GM21381 (cell line): ENCODE measurements around the gene SACS.

Source experiments
- ATAC-seq: cut with Tn5 transposase; IDR thresholded peaks from one replicate; pipeline ENCODE4 v1.9.1; 2021; ENCODE audit warnings: mild to moderate bottlenecking, moderate library complexity; ENCODE audit not compliant: unreplicated experiment

Gene SACS

DNA sequence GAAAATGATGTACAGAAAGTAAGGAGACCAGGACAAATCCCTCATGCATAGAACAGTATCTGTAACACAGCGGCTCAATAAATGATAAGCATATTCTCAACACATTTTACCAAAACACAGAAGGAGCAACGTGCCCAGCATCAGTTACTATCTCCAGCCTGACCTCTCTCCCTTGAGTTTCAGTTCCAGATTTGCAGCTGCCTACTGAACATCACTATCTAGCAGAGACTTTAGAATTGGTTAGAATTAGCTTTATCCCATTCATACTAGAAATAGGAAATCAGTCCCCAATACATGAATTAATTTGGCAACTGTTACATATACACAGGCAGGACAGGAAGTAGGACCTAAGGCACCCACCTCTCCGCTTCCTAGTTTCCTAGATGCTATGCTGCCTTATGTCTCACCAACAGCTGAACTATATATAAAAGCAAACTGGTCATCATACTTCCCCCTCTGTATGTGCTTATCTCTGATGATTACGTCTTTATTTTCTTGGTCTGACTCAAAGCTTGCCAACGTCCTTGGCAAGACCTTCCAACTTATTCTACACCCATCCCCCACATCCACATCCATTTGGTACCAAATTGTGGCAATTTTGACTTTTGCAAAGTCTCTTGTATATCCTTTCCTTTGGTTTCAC lies 61.1 kb downstream of the SACS start:
- no peak for ATAC-seq

DNA sequence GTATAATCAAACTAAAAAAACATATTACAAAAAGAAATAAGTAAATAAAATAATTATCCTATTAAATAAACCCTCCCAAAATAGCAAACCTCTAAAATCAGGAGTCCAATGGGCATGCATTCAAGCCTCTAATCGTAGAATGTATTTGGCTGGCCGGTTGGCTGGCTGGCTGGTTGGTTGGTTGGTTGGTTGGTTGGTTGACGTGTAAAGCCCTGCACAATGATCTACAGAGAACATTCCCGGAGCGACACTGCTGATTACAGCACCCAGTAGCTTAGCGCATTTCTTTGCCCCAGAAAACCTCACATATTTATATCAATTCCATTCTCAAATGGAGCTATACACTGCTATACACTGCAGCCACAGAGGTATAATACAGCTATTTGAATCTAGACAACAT lies 65.6 kb downstream of the SACS start:
- ATAC-seq, result no peak

DNA sequence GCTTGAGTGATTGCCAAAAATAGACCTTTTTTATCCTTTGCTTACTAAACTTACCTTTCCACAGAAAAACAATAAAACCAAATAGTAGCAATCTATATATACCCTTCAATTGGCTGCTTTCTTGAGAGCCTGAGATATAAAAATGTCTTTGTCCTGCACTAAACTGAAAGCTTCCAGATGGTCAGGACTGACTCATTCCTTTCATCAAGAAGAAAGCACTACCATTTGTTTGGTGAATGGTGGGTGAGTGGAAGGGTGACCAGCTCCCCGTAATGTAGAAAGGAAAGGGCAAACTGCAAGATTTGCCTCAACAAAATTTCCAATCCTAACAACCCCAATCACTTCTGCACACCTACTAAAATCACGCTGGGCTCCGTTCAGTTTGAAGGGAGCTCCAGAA lies 67.8 kb downstream of the SACS start:
- ATAC-seq, result no peak

DNA sequence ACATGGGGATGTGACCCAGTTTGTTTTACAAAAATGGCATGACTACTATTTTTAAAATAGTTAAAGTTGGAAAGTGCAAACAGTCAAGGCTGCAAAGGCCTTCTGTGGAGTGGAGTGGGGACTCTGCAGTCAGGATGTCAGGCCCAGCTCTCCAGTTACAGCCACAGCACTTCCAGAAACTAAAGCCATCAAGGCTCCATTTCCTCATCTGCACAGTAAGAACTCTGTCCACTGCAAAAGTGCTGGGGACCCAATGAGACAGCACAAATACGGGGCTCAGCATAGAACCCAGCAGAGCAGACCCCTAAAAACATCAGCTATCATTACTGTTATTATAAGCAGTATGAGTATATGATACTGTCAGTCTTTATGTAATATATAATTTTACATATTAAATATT lies 73.6 kb downstream of the SACS start:
- ATAC-seq, result no peak

DNA sequence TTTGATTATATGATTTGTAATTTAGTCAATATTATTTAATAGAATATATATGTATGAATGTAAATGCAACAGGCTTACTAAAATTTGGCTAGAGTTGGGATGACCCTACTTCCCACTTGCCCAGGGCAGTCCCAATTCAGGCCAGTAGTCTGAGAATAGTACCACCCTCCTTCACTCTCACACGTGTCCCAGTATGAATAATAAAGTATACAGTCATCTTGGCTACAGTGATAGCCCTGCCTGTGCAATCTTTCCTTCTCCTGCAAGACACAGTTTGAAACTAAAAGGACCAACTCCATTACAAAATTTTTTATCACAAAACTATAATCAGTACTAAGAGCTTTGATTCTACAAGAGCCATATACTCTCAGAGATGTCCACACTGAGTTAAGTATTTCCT lies 76.2 kb downstream of the SACS start:
- ATAC-seq, result no peak

DNA sequence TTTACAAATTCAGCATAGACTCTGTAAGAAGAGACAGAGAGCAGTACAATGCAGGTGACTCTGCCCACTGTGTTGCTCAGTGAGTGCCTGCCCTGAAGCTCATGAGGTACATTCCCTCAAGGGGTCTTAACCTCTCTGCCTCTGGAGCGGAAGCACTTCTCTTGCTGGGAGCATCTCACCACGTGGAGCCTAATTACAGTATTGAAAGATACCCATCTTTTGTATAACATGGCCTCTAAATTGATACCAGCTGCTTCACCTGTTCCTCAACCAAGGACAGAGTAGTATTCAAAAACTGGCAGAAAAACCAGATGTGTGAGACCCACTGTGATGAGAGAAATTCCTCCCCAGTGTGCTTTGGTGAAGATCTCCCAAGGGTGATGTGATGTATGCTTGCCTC lies 77.1 kb downstream of the SACS start:
- ATAC-seq, result no peak

DNA sequence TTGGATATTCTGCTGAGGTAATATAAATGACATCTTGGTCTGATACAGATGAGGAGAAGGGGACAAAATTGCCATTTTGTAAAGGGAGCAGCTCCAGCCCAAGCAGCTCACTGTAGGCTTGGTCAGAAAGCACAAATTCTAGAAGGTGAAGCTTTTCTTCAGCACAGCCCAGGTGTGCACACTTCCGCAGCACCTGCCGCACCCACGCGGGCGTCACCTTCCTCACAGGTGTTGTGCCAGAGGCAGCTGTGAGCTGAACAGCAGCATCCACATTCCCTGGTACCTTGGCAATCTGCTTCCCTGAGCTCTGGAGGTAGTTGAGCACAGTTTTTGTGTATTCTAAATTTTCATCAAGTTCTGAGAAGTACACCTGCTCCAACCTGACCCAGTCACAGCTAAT lies 79.0 kb downstream of the SACS start:
- no peak for ATAC-seq

DNA sequence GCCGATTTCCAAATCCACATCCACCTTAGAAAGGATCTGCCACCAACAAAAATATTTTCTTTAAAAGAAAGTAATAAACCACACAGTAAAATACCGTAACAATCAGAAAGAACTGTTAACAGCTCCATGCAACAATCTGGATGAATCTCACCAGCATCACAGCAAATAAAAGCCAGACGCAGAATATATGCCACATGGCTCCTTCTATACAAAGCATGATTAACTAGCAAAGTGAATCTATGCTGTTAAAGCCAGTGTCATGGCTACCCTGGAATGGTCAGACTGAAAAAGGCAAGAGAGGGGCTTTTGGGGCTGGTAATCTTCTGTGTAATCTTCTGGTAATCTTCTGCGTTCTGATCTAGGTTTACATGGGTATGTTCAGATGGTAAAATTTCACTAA lies 81.3 kb downstream of the SACS start:
- ATAC-seq, result no peak

DNA sequence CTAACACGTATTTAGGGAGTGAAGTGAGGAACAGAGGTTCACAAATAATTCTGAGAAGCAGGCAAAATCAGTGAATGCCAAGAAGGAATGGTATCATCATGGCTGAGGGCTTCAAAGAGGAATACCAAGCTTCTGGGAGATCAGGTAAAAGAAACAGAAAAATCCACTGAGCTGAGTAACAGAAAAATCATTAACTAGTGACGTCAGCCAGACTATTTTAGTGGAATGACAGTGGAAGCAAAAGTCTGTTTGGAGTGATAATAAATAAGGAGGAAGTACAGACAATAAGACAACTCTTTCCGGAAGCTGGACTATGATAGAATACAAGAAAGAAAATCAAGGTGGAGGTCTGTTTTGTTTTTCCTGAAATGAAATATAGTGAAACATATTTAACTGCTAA lies 83.5 kb downstream of the SACS start:
- no peak for ATAC-seq

DNA sequence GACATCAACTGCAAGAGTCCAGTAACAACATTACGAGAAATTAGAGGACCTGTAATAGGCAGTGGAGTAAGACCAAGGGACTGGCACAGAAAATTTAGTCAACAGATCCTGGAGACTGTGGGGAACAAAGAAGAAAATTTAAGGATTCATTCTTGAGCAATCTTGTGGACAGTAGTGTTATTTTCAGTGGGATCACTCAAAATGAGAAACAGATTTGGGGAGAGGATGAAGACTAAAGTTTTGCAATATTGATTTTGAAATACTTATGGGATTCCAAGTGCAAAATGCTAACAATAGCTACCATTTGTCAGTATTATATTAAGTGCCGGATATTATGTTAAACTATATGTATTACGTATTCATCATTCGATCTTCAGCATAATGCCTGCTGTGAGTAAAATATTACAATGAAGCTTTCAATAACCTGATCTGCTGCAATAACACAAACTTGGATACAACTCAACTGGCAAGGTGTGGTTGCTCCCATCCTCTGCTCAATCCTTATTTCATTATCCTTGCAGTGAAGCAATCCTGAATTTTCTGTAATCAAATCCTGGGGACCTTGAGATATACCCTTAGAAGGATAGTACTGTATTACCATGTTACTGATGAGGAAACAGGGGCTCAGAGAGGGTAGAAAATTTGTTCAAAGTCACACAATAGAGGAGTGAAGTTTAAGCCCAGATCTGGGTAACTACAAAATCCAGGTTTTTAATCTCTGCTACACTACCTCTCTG lies 84.2 kb downstream of the SACS start:
- ATAC-seq, result no peak

DNA sequence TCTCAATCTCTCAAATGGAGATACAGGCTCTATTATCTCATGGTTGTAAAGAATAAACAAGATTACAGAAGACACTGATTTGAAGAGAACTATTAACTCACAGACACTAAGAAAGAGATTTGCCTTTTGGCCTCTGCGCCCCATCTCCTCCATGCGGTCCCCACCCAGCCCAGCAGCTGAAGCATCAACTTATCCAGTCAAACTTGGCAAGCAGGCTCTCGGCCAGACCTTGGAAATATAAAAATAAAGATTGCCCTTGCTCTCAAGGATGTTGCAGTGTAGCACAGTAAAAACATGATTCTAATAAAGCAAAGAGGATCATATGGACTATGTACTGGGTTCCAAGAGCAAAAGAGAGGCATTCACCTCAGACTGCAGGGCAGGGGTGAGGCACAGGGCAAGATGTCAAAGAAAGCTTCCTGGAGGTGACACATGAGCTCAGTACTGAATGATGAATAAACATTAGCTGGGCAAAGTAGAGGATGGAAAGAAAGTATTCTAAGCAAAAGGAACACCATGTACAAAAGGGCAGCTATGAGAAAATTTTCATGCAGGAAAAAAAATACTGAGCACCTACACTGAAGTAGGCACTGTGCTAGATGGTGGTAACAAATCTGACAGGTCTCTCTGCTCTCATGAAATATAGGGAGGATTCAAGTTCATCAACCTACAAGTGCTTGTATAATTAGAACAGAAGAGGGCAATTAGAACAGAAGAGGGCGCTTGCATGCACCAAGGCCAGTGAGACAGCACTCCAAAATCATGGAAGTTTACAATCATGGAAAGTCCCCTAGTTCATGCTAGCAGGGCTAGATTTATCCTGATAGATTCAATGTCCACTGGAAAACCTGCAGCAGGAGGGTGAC lies 85.0 kb downstream of the SACS start:
- no peak for ATAC-seq

DNA sequence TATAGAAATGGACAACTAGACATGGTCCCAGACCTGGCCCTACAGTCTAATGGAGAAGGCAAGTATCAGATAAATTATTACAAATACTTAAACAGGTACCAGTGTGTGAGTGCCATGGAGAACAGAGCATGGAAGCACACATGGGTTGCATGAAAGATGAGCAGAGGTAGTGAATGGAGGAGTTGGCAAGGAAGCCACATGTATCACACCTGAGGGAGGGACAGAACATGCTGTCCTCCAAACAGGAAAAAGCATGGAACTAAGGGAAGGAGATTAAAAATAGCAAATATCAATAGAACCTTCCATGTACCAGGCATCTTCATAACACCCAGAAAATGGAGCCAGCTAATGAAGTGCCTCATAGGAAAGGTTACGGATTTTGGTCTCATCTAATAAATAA lies 85.9 kb downstream of the SACS start:
- ATAC-seq, result no peak

DNA sequence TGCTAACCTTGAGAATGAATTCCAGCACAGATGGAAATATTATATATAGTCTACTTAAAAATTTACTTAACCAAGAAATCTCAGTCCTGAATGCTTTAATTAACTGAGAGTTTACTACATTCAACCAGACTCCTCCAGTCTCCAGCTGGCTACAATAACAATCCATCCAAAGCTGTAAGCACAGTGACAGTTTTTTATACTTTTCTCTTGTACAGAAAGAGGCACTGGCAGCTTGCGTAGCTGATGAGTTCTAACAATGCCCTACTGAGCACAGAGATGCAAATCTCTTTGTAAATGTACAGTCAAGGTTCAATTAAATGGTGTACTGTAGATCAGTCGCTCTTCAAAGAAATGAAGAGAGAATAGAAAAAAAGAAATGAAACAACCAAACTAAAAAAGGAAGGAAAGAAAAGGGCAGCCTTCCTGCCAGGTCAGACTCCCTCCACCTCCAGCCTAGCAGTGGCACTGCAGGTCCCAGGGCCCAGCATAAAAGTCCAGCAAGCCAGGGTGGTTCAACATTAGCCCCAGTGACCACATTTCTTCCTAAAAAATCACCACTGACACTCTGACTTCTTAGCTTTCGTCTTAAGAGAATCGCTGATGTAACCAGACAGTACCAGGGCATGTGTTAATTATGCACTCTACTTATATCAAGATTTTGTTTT lies 88.4 kb downstream of the SACS start:
- no peak for ATAC-seq

DNA sequence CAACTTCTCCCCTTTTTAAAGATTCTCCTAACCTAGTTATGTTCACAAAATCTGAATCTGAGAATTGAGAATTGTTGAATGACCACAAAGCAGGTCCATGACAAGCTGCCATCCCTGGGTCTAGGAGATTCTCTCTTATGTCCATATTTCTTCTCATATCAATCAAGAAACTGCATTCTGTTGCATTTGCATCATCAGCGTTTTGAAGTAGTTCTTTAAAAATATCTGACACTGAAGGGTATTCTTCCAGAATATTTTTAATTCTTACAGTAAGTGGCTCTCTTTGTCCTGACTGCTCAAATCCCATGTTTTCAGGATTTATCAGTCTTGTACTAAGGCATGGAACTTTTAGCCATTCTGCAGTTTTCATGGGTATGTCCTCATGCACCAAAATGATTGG lies 94.3 kb downstream of the SACS start:
- no peak for ATAC-seq

DNA sequence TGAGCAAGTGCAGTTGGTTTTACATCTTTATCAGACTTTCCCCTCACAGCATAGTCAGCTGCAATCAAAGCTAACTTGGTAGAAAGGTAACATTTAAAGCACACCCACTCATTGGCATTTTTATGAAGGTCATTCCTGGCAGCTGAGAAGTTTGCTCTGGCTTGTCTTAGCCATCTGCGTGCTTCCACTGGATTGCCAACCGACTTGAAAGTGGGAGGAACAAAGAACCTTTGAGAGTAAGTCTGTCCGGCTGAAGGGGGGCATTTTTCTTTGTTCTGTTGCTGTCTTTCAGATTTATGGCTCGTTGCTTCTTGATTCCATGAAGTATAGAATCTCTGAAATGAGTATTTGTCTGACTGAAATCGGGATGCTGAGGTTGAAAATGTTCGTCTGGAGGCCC lies 103.1 kb downstream of the SACS start:
- no peak for ATAC-seq

DNA sequence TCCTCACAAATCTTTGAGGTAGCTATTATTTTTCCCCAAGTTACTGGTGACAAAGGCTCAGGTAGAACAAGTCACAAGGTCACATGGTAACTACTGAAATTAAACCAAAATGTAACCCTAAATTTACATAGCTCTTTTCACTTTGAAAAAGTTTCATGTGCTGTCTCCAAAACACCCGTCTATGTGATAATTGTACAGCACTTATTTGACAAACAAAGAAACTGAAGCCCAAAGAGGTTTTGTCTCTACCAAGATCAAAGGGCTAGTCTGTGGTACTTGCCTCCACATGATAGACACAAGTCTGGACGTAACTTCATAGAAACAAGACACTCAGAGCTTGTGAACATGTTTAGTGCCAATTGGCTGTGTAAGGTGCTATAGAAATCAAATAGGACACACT lies 108.3 kb downstream of the SACS start:
- no peak for ATAC-seq

DNA sequence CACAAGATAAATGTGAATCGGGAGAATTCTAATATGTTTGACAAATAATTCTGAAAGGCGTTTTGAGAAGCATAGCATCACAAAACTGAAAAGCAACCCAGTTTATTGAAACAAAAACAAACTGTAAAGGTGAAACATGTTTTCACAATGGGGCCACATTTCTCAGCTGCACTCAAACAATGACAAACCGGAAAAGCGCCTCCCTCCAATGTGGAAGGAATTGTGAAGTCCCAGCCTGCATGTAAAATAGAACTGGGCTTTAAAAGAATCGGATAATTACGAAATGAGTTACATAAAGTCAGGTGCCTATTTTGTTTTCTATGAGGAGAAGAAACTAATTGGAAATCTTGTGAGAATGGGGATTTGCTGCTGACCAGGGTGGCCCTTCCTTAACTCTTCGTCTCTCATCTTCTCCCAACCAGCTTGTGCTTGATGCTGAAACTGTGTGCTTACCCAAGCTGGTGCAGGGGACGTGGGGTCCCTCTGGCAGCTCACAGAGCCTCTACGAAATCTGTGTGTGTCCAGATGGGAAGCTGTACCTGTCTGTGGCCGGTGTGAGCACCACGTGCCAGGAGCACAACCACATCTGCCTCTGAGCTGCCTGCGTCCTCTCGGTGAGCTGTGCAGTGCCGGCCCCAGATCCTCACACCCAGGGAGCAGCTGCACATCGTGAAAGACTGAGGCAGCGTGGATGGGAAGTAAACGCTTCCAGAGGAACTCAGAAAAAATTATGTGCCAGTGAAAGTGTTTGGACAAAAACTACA lies 109.4 kb downstream of the SACS start:
- ATAC-seq, result no peak

DNA sequence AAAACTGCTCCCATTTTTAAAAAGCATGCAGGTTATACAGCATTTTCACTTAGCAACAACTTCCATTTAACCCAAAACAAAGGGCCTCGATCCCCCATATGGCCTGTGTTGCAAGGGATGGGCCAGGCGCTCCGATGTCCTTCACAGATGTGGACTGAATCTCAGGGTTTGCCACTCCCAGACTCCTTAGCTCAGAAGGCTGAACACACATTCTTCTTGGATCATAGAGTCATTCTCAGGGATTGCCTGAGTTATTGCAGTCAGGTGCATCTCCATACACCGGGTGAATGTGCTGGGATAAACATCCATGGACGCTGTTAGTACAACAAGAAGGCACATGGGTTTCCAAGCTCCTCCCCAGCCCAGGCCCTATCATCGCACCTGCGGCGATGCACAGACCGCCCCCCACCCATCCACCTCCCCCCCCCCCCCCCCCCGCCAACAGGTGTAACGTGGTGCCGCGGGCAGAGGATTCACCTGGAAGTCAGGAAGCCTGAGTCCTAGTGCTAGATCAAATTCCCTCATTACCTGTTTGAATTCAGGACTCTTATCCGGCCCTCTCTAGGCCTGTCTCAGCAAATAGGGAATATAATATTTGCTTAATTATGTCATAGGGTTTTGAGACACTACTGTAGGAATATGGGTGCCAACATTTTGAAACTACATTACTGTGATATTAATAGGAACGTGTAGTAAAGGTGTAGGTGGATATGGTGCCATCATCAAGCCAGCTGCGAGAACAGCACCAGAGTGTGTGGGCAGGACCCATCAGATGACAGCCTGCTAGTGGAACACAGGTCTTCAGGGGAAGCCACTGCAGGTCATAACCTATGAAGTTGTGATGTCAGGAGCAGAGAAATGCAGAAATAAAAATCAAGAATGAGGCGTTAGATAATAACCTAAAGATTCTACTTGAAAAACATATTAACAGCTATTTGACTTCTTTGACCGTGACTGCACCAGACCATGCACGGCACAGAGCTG lies 110.9 kb downstream of the SACS start:
- ATAC-seq, result no peak

DNA sequence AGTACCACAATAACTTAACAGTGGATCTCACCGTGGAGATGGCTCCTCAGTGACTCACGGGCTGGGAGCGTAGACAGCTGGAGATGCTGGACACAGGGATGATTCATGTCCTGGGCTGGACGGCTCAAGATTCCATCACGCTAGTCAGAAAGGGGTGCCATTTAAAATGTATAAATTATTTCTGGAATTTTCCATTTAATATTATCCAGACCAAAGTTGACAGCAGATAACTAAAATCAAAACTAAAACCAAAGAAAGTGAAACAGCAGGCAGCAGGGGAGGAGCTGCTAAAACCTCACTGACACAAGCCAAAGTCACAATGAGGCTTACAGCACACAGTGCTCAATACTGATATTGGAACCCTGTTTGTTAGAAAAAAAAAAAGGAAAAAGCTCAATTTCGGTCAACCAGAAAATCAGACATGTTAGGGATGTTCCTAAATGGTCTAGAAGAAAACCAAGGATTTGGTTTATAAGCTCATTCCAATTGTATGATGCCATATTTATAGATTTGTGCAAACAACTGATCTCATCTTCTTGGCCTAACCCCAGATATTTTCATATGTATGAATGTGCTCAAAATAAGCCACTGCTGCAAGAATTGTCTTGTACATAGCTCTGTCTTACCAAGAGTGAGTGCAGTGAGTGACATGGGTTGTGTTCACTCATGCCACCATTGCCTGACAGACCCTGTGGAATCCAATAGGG lies 111.8 kb downstream of the SACS start:
- ATAC-seq, result peak; percentile 85
